ELR (cell line): ENCODE measurements around the gene FARS2.
A peak's percentile ranks its signal among the peaks of the same experiment; 100 is the strongest.

ENCODE experiments used
- DNase-seq: peaks from one replicate; pipeline ENCODE4 v3.0.0-alpha.2; 2015; ENCODE audit warnings: low read depth

Gene FARS2

GRCh38 chr6:5507131-5507681 lies 245.9 kb downstream of the FARS2 start:
- no peak for DNase-seq

DNA sequence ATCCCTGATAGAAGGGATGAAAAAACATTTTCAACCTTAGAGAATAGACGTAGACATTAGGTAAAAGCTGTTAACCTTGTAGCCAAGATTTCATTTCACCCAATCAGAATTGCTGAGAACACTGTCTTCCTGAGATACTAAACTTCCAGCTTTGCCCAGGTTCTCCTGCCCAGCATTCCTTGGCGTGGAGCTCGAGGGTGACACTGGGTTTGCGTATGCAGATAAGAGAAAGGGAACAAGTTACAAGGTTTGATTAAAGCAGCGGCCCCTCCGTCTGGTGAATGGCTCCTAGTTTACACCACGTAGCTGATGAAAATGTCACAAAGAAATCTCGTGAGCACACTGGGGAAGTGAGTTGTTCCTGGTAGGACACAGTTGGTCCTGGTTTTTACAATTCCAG lies 247.8 kb downstream of the FARS2 start:
- no peak for DNase-seq

DNA sequence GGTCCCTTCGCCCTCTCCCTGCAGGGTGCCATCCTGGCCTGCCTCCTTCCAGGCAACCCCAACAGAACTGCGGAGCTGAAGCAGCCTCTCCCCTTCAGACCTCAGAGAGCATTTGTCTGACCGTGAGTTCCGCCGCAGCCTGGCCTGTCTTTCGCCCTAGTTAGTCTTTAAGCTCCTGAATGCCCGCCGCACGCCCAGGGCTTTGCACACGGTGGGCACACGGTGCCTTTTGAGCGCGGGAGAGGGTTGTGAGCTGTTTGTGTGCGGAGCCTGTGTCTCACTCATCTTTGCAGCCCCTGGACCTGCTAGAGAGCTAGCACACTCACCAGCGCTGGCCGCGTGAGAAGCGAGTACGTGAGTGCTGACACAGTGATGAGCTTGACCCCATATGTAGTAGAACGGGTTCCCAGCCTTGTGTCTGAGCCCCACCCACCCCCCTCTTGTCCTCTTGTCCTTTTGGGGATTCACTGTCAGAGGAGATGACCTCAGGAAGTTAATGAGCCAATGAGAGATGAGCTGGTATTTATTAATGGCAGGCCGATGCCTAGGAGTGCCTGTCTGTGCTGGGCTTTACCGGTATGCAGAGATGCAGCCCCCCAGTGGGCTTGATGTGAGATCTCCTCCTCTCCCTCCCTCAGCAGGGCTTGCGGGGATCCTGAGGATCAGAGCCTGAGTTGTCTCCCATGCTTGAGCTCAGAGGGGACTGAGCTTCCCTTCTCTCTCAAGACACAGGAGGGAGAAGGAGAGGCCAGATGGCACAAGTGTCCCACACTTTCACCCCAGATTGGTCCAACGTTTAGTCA lies 249.2 kb downstream of the FARS2 start:
- no peak for DNase-seq

DNA sequence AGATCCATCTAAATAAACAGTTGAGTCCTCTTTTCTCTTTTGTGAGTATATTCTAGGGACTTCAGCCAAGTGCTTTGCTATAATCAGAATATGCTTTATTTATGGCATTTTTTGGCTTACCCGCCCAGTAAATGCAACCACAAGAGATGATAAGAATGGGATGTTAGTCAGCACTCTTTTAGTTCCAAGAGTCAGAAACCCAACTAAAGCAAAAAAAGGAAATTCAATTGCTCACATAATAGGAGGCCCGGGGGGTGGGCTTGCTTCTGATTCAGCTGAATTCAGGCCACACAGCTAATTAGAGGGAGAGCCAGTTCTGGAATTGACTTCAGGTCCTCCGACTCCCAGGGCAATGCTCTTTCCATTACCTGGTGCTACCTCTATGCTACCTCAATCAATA lies 250.6 kb downstream of the FARS2 start:
- DNase-seq = peak; percentile 52

DNA sequence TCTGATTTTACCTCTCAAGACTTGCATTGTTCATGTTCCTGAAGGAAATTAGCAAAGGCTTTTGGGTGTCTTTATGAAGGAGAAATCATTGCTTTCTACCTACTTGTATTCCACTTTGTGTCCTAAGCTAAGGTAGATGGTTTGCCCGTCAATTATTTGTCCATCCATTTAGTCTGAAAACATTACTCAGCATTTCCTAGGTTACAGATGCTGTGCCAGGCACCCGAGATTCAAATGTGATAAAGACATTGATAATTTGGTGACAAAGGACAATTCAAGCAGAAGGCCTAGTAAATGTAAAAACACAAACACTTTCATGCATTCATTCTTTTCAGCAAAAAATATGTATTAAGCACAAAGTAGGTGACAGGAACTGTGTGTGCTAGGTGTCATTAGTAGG lies 251.1 kb downstream of the FARS2 start:
- no peak for DNase-seq

DNA sequence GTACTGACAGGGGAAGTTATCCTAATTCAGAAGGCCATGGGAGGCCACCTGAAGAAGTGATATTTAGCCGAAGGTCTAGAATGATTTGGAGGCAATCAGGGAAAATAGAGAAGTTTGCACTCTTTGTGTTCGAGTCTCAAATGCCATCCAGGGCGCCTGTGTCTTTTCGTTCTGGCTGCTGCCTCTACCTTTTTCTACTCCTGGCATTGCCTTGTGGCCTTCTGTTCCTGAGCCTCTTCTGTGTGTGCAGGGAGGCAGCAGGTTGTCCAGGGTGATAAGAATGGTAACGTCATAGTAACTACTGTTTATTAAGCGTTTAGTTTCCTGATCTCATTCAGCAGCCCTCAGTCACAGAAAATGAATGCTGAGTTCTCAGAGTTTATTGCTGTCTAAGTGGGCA lies 252.1 kb downstream of the FARS2 start:
- no peak for DNase-seq

- no peak for DNase-seq
Observed at GRCh38 chr6:5514353-5514752, 253.0 kb downstream of the FARS2 start.

- no peak for DNase-seq
Observed at GRCh38 chr6:5515200-5515599, 253.9 kb downstream of the FARS2 start.

DNA sequence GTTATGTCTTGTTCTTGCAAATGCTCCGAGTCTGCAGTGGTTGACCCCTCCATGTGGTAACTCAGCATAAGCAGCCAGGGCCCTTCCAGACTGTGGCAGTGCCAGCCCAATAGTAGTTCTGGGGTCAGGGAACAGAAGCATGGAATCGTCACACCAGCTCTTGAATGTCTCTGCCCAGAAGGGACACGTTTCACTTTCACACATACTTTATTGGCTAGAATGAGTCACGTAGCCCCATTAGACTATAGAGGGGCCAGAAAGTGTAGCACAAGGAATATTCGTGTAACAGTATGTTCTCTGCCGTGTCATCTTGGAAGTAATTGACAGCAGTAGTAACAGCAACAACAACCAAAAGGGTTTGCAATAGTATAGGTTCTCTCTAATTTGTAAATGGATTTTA lies 254.7 kb downstream of the FARS2 start:
- DNase-seq = no peak

GRCh38 chr6:5517796-5518195 lies 256.5 kb downstream of the FARS2 start:
- no peak for DNase-seq

DNA sequence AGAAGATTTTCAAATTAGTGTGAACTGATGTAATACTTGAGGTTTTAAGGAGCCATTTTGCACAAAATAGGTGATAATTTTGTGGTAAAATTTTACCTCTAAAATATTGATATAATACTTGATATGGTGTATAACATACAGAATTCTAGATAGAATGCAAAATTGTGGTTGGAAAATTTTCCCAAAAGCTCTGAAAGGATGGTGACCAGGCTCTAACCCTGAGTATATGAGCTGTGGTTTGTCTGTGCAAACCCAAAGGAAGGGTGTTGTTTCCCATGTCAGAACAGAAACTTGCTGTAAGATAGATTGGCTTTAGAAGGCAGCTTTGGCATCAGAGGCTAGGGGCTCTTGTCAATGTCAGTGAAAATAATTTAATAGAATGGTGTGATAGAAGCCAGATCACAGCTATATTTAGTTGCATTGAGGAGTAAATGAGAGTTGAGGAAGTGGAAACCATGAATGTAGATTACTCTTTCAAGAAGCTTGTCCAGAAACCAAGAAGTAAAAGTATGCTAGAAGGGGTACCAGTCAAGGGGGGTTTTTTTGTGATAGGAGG lies 257.7 kb downstream of the FARS2 start:
- no peak for DNase-seq

DNA sequence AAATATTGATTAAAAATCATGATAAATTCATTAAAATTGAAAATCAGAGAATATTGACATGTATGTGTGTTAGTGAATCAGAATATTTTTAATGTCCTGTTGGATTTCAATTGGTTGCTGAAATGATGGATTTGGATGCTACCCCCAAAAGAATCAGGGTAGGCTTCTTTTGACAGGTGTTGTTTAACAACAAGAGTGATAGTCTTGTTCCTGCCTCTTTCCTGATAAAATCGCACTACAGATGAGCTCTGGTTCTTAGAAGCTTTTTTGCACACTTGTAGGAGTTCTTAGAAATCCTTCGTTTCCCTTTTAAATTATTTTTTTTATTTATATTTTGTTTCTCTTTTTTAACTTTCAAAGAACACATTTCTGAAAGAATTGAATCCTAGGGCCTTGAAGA lies 259.5 kb downstream of the FARS2 start:
- DNase-seq = no peak

- no peak for DNase-seq
Observed at GRCh38 chr6:5521322-5521721, 260.0 kb downstream of the FARS2 start.

- no peak for DNase-seq
Observed at GRCh38 chr6:5522147-5522546, 260.8 kb downstream of the FARS2 start.

GRCh38 chr6:5524110-5524509 lies 262.8 kb downstream of the FARS2 start:
- no peak for DNase-seq

- DNase-seq = peak; percentile 31
Observed at GRCh38 chr6:5525209-5525608, 263.9 kb downstream of the FARS2 start.

DNA sequence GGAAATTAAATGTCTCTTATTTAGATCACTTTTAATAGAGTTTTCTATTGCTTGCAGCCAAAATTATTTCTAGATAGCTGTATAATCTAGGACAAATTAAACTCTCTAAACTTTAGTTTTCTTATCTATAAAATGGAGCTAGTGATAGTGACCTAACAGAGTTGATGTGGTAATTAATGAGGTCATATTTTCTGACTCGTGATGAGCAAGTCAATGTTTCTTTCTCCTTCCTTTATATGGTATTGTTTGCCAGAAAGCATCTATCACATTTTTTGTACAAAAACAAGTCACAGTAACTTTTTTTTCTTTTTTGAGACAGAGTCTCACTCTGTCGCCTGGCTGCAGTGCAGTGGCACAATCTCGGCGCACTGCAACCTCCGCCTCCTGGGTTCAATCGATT lies 267.7 kb downstream of the FARS2 start:
- DNase-seq = peak; percentile 45

DNA sequence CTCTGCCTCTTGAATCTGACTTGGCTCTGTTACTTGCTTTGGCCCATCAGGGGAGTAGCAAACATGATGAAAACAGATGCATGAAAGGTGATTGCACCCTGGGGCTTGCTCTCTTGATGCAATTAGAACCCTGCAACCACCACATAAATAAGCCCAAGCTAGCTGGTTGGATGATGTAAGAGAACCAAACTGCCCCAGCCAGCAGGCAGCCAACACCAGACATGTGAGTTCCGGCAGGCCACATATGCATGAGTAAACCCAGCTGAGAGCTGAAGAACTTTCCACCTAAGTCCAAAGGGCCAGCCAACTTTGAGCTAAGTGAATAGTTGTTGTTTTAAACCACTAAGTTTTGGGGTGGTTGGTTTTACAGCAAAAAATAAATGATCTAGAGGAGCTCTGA lies 268.4 kb downstream of the FARS2 start:
- DNase-seq = no peak

DNA sequence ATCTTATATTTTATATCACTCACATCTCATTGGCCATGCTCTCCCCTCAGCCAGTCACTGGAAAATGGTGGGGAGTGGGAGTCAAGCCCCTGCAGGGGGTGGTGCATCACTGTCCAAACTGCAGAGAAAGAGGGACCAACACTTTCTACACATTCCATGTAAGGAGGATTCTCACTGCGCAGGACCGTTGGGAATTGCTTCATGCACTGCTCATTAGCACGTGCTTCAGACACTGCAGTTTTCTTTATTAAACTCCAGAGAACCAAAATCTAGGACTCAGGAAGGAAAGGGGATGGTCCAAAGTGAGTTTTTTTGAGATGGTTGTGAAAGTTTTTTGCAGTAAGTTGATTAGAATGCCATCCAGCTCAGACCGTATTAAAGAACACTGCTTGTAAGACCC lies 269.8 kb downstream of the FARS2 start:
- DNase-seq = no peak

DNA sequence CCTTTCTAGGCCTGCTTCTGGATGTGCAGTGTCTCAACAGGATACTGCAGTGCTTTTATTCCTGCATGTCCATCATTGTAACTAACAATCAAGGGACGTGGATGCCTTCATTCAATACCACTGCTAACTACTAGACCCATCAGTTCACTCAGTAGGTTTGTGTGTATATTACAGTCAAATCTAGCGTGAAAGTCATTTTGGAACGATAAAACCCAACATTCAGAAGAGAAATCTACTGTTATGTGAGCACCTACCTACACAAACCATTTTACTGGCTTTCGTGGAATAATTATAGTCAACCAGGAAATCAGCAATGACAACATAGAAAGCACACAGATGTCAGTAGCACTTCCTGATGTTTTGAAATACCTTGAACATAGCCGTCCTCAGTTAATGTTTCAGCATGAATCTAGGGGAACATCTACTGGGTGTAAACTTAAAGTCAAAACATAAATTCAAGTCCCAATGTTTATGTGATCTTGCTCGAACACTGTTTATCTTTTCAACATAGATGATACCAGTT lies 270.6 kb downstream of the FARS2 start:
- DNase-seq = no peak

- DNase-seq = no peak
Observed at GRCh38 chr6:5532941-5533340, 271.6 kb downstream of the FARS2 start.

- DNase-seq = no peak
Observed at GRCh38 chr6:5534643-5535042, 273.3 kb downstream of the FARS2 start.

DNA sequence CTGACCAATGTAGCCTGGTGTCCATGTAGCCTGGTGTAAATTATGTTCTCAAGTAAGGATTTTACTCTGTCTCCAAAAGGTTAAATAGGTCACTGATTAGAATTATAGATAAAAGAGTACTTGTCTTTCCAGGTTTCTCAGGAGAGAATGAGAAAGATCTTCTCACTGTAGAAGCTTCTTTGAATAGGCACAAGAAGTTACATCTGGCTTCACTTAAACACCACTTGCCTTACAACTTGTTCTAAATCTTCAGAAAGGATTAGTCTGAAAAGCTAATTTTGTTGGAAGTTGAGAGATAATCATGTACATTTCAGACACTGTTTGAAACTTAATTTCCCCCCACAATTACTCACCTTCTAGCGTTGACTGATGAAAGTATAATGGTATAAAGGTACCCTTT lies 275.3 kb downstream of the FARS2 start:
- DNase-seq = no peak

DNA sequence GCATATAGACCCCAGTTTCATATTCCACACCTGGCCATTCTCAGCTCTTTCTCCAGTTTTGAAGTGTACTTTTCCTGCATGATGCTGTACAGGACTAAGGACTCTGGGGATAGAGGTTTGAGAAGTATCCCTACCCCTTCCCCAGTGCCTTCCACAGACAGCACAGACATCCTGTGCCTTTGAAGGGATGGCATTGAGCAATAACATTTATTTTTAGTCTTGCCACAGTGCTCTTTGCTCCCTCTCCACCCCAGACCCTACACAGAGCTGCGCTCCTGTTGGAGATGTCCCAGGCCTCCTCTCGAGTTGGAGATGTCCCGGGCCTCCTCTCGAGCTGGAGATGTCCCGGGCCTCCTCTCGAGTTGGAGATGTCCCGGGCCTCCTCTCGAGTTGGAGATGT lies 275.8 kb downstream of the FARS2 start:
- DNase-seq = no peak
